SH-SY5Y (cell line): Measurements from ENCODE around the gene ZNF681.

Experiments
- GATA2 ChIP-seq: IDR thresholded peaks from 2 replicates; pipeline ENCODE4 v1.6.1; 2011; ENCODE audit warnings: mild to moderate bottlenecking, low read depth, low read length
- GATA3 ChIP-seq: IDR thresholded peaks from 2 replicates; pipeline ENCODE4 v1.6.1; 2011; ENCODE audit warnings: low read depth, mild to moderate bottlenecking, low read length, moderate library complexity

- TF ChIP-seq GATA3: peak; percentile 9; the same call in 1 of the 2 replicates
- peak; percentile 33 for TF ChIP-seq GATA2
These were observed 43.6 kb upstream of the ZNF681 start for GRCh38 chr19:23802290-23802689.
